ENCODE data around the gene OXT.
A peak's percentile ranks its signal among the peaks of the same experiment; 100 is the strongest.

The OXT gene

GRCh38 chr20:3111995-3112394, 40.6 kb downstream of the OXT start:
- H3F3A ChIP-seq (ENCODE audit: control insufficient read depth, insufficient read depth), result no peaks in the 10 kb centered on the region
- TF ChIP-seq CTCF (IDR thresholded peaks at IDR 0.05; ENCODE audit: low read depth, low read length, poor library complexity, severe bottlenecking) (no peak), EZH2phosphoT487 (IDR thresholded peaks at IDR 0.05; ENCODE audit: borderline replicate concordance, low read length) (no peak)
- H4K20me1 ChIP-seq (ENCODE audit: control insufficient read depth, insufficient read depth, low read depth, low read length), result no peaks in the 10 kb centered on the region
- H3K36me3 ChIP-seq (ENCODE audit: control insufficient read depth, low read length), result no peaks in the 10 kb centered on the region
- H3K4me1 ChIP-seq (ENCODE audit: control insufficient read depth, low read length), result no peaks in the 10 kb centered on the region
- no peaks in the 10 kb centered on the region for H3K79me2 ChIP-seq (ENCODE audit: control insufficient read depth, low read length)
- H3K9me2 ChIP-seq (replicated peaks; ENCODE audit: control insufficient read depth, low read length), result no peaks in the 10 kb centered on the region
- no peaks in the 10 kb centered on the region for H3K9me3 ChIP-seq (ENCODE audit: control insufficient read depth, insufficient read depth, low read length)
- H3K27me3 ChIP-seq (ENCODE audit: control insufficient read depth, low read length), result no peaks in the 10 kb centered on the region
- no peak overlapping the region for H3K27ac ChIP-seq (ENCODE audit: low read depth, low read length)
- no peak overlapping the region for H3K4me2 ChIP-seq (ENCODE audit: low read length)
- H3K4me3 ChIP-seq (ENCODE audit: low read length), result no peak overlapping the region

GRCh38 chr20:3115190-3116107, 44.0 kb downstream of the OXT start:
- Histone ChIP-seq H3K4me2 (ENCODE audit: low read length) (no peak overlapping the region), H4K20me1 (ENCODE audit: control insufficient read depth, insufficient read depth, low read depth, low read length) (no peaks in the 10 kb centered on the region), H3K27ac (ENCODE audit: low read depth, low read length) (no peak overlapping the region), H3K9me3 (ENCODE audit: control insufficient read depth, insufficient read depth, low read length) (no peaks in the 10 kb centered on the region), H3K27me3 (ENCODE audit: control insufficient read depth, low read length) (no peaks in the 10 kb centered on the region), H3K79me2 (ENCODE audit: control insufficient read depth, low read length) (no peaks in the 10 kb centered on the region), H3K4me3 (ENCODE audit: low read length) (no peak overlapping the region), H3K36me3 (ENCODE audit: control insufficient read depth, low read length) (no peaks in the 10 kb centered on the region), H3K9me2 (replicated peaks; ENCODE audit: control insufficient read depth, low read length) (no peaks in the 10 kb centered on the region), H3K4me1 (ENCODE audit: control insufficient read depth, low read length) (no peaks in the 10 kb centered on the region), H3F3A (ENCODE audit: control insufficient read depth, insufficient read depth) (no peaks in the 10 kb centered on the region)
- TF ChIP-seq EZH2phosphoT487 (IDR thresholded peaks at IDR 0.05; ENCODE audit: borderline replicate concordance, low read length), result no peak
- TF ChIP-seq CTCF (IDR thresholded peaks at IDR 0.05; ENCODE audit: low read depth, low read length, poor library complexity, severe bottlenecking), result peak; percentile 70

GRCh38 chr20:3116341-3116740, 44.9 kb downstream of the OXT start:
- Histone ChIP-seq H3K27ac (ENCODE audit: low read depth, low read length) (no peak overlapping the region), H3K4me1 (ENCODE audit: control insufficient read depth, low read length) (no peaks in the 10 kb centered on the region), H3K36me3 (ENCODE audit: control insufficient read depth, low read length) (peaks cover 6% of the 10 kb centered on the region), H4K20me1 (ENCODE audit: control insufficient read depth, insufficient read depth, low read depth, low read length) (no peaks in the 10 kb centered on the region), H3K4me3 (ENCODE audit: low read length) (no peak overlapping the region), H3K27me3 (ENCODE audit: control insufficient read depth, low read length) (no peaks in the 10 kb centered on the region), H3K4me2 (ENCODE audit: low read length) (no peak overlapping the region), H3K9me2 (replicated peaks; ENCODE audit: control insufficient read depth, low read length) (no peaks in the 10 kb centered on the region), H3F3A (ENCODE audit: control insufficient read depth, insufficient read depth) (no peaks in the 10 kb centered on the region), H3K9me3 (ENCODE audit: control insufficient read depth, insufficient read depth, low read length) (no peaks in the 10 kb centered on the region), H3K79me2 (ENCODE audit: control insufficient read depth, low read length) (no peaks in the 10 kb centered on the region)
- TF ChIP-seq CTCF (IDR thresholded peaks at IDR 0.05; ENCODE audit: low read depth, low read length, poor library complexity, severe bottlenecking), result no peak
- TF ChIP-seq EZH2phosphoT487 (IDR thresholded peaks at IDR 0.05; ENCODE audit: borderline replicate concordance, low read length), result no peak
